H9 (cell line): Measurements from ENCODE around the gene RPL39L. TPM values are rescaled to one million over a fixed set of nuclear protein-coding genes. Genes with fewer than 3 reads are reported as not detected.

Source experiments
- DNase-seq: peaks from one replicate; pipeline ENCODE4 v3.0.0-alpha.2; 2017
- H2AFZ ChIP-seq: one replicate; pipeline ENCODE4 v1.6.1; 2013; ENCODE audit warnings: mild to moderate bottlenecking, low read length, control low read depth, moderate library complexity
- H2AK5ac ChIP-seq: 2 replicates; pipeline ENCODE4 v1.6.1; 2013; ENCODE audit warnings: low read length, control low read depth, mixed read lengths; ENCODE audit not compliant: insufficient read length
- H2BK120ac ChIP-seq: one replicate; pipeline ENCODE4 v1.6.1; 2013; ENCODE audit warnings: low read depth, mild to moderate bottlenecking, low read length, control low read depth, inconsistent platforms; ENCODE audit not compliant: poor library complexity, severe bottlenecking
- H2BK12ac ChIP-seq: 2 replicates; pipeline ENCODE4 v1.6.1; 2013; ENCODE audit warnings: low read length, control low read depth, mixed read lengths, low read depth; ENCODE audit not compliant: insufficient read length
- H2BK15ac ChIP-seq: 2 replicates; pipeline ENCODE4 v1.6.1; 2013; ENCODE audit warnings: low read depth, low read length, control low read depth
- H2BK20ac ChIP-seq: one replicate; pipeline ENCODE4 v1.6.1; 2013; ENCODE audit warnings: low read depth, mild to moderate bottlenecking, low read length, control low read depth, inconsistent platforms; ENCODE audit not compliant: poor library complexity, severe bottlenecking
- H2BK5ac ChIP-seq: 2 replicates; pipeline ENCODE4 v1.6.1; 2013; ENCODE audit warnings: low read length, control low read depth, mixed read lengths; ENCODE audit not compliant: insufficient read length
- H3K14ac ChIP-seq: 2 replicates; pipeline ENCODE4 v1.6.1; 2013; ENCODE audit warnings: low read length, control low read depth; ENCODE audit not compliant: insufficient read depth
- H3K18ac ChIP-seq: 2 replicates; pipeline ENCODE4 v1.6.1; 2013; ENCODE audit warnings: low read depth, mild to moderate bottlenecking, mixed read lengths, low read length, control low read depth; ENCODE audit not compliant: insufficient read length
- H3K23ac ChIP-seq: 2 replicates; pipeline ENCODE4 v1.6.1; 2013; ENCODE audit warnings: low read length, control low read depth, mixed read lengths, low read depth; ENCODE audit not compliant: insufficient read length
- H3K23me2 ChIP-seq: 2 replicates; pipeline ENCODE4 v1.6.1; 2013; ENCODE audit warnings: low read depth, mild to moderate bottlenecking, mixed read lengths, low read length, control low read depth; ENCODE audit not compliant: insufficient read length, poor library complexity, severe bottlenecking
- H3K27ac ChIP-seq: 2 replicates; pipeline ENCODE4 v1.5.1; 2013; ENCODE audit warnings: low read length, control low read depth, mixed read lengths, low read depth; ENCODE audit not compliant: insufficient read length
- H3K27me3 ChIP-seq: 2 replicates; pipeline ENCODE4 v1.6.1; 2013; ENCODE audit warnings: low read length, control low read depth, inconsistent platforms; ENCODE audit not compliant: insufficient read depth
- H3K4ac ChIP-seq: 2 replicates; pipeline ENCODE4 v1.6.1; 2013; ENCODE audit warnings: low read depth, mild to moderate bottlenecking, control low read depth, inconsistent platforms, low read length, moderate library complexity
- H3K4me1 ChIP-seq: 2 replicates; pipeline ENCODE4 v1.6.1; 2013; ENCODE audit warnings: low read length, control low read depth, inconsistent platforms; ENCODE audit not compliant: insufficient read depth
- H3K4me2 ChIP-seq: 2 replicates; pipeline ENCODE4 v1.6.1; 2013; ENCODE audit warnings: low read length, control low read depth, mixed read lengths; ENCODE audit not compliant: insufficient read length, insufficient read depth
- H3K56ac ChIP-seq: 2 replicates; pipeline ENCODE4 v1.6.1; 2013; ENCODE audit warnings: low read depth, mild to moderate bottlenecking, mixed read lengths, low read length, control low read depth; ENCODE audit not compliant: insufficient read length
- H3K79me1 ChIP-seq: 2 replicates; pipeline ENCODE4 v1.6.1; 2013; ENCODE audit warnings: low read depth, mild to moderate bottlenecking, moderate library complexity, low read length, control low read depth, inconsistent platforms; ENCODE audit not compliant: insufficient read depth, poor library complexity, severe bottlenecking
- H3K79me2 ChIP-seq: 2 replicates; pipeline ENCODE4 v1.6.1; 2013; ENCODE audit warnings: low read length, control low read depth, inconsistent platforms; ENCODE audit not compliant: insufficient read depth
- H3K9ac ChIP-seq: 2 replicates; pipeline ENCODE4 v1.6.1; 2013; ENCODE audit warnings: low read length, control low read depth, mixed read lengths; ENCODE audit not compliant: insufficient read length; ENCODE audit errors: extremely low read depth
- H3K9me3 ChIP-seq: one replicate; pipeline ENCODE4 v1.6.1; 2013; ENCODE audit warnings: low read depth, low read length, inconsistent platforms; ENCODE audit not compliant: control insufficient read depth
- H3T11ph ChIP-seq: one replicate; pipeline ENCODE4 v1.6.1; 2013; ENCODE audit warnings: mild to moderate bottlenecking, low read length, control low read depth, inconsistent platforms
- H4K20me1 ChIP-seq: one replicate; pipeline ENCODE4 v1.6.1; 2013; ENCODE audit not compliant: control insufficient read depth, insufficient read length, insufficient read depth
- H4K5ac ChIP-seq: 2 replicates; pipeline ENCODE4 v1.6.1; 2013; ENCODE audit warnings: low read depth, mild to moderate bottlenecking, mixed read lengths, low read length, control low read depth; ENCODE audit not compliant: insufficient read length
- H4K8ac ChIP-seq: replicated peaks from 2 replicates; pipeline ENCODE4 v1.6.1; 2013; ENCODE audit warnings: low read length, control low read depth, mixed read lengths, low read depth; ENCODE audit not compliant: insufficient read length
- H4K91ac ChIP-seq: 2 replicates; pipeline ENCODE4 v1.6.1; 2013; ENCODE audit warnings: low read depth, mild to moderate bottlenecking, moderate library complexity, mixed read lengths, low read length, control low read depth; ENCODE audit not compliant: insufficient read length
- H3K27ac Mint-ChIP-seq, 3 experiments: 2 replicates in 2 of 3; 3 replicates in 1 of 3; pipeline ENCODE4 v1.8.0; 2020 to 2021; ENCODE audit warnings: mixed read lengths in 3 of 3, mild to moderate bottlenecking in 1 of 3, moderate library complexity in 1 of 3
- H3K27me3 Mint-ChIP-seq: 2 replicates; pipeline ENCODE4 v1.8.0; 2021; ENCODE audit warnings: low read depth, mild to moderate bottlenecking, moderate library complexity, mixed read lengths
- H3K36me3 Mint-ChIP-seq, 3 experiments: 2 replicates in 2 of 3; 3 replicates in 1 of 3; pipeline ENCODE4 v1.8.0; 2020 to 2021; ENCODE audit warnings: low read depth in 3 of 3, mixed read lengths in 3 of 3; ENCODE audit not compliant: insufficient read depth in 1 of 3
- H3K4me1 Mint-ChIP-seq, 2 experiments: 2 replicates each; pipeline ENCODE4 v1.8.0; 2020; ENCODE audit warnings: mixed read lengths in 2 of 2
- H3K4me3 Mint-ChIP-seq, 2 experiments: 2 replicates in 1 of 2; 3 replicates in 1 of 2; pipeline ENCODE4 v1.8.0; 2020 to 2021; ENCODE audit warnings: mild to moderate bottlenecking in 2 of 2, mixed read lengths in 2 of 2, moderate library complexity in 1 of 2
- H3K9me3 Mint-ChIP-seq, 2 experiments: 2 replicates in 1 of 2; 3 replicates in 1 of 2; pipeline ENCODE4 v1.8.0; 2020; ENCODE audit warnings: mild to moderate bottlenecking in 2 of 2, mixed read lengths in 2 of 2, moderate library complexity in 1 of 2
- CTCF ChIP-seq: fragments of 200-600 bp; sonication (generic); conservative IDR thresholded peaks from 3 replicates; pipeline ENCODE4 v1.8.0; 2021; ENCODE audit warnings: antibody characterized with exemption, mild to moderate bottlenecking
- WGBS: extraction: QIAGEN DNeasy Blood & Tissue Kit; methylation state at CpG from one replicate; pipeline ENCODE4 v1.1.7; 2013; ENCODE audit warnings: missing lambda C conversion rate, low lambda C conversion rate, mixed read lengths; ENCODE audit not compliant: insufficient read length; ENCODE audit errors: extremely low coverage; 5-methylcytosine and 5-hydroxymethylcytosine counted together
- total RNA-seq: library from RNA; stranded (reverse); gene quantifications from 2 replicates; pipeline ENCODE4 v1.2.1, GENCODE V29; 2021

RPL39L gene
- total RNA-seq, 1 experiment from 2014 or later: 71.7 TPM

GRCh38 chr3:187103251-187103650, 36.0 kb downstream of the RPL39L start:
- Histone ChIP-seq H2AFZ (no peak overlapping the region), H3K9ac (no peak overlapping the region), H3K27ac (no peak overlapping the region), H2AK5ac (no peak overlapping the region), H2BK15ac (no peak overlapping the region), H3K27me3 (no peaks in the 10 kb centered on the region), H4K91ac (no peak overlapping the region), H3K4me2 (no peak overlapping the region), H3K79me1 (no peaks in the 10 kb centered on the region), H3K4me1 (peaks cover 7% of the 10 kb centered on the region; the same call in 1 of the 2 replicates), H3K14ac (no peak overlapping the region), H4K20me1 (peaks cover 3% of the 10 kb centered on the region), H2BK120ac (no peak overlapping the region), H3K23me2 (no peaks in the 10 kb centered on the region), H3K9me3 (no peaks in the 10 kb centered on the region), H2BK12ac (no peak overlapping the region), H3K79me2 (no peaks in the 10 kb centered on the region), H3T11ph (no peak overlapping the region), H4K5ac (no peak overlapping the region), H3K23ac (no peak overlapping the region), H2BK20ac (no peak overlapping the region), H3K18ac (no peak overlapping the region), H2BK5ac (no peak overlapping the region), H3K56ac (no peak overlapping the region), H4K8ac (no peak overlapping the region), H3K4ac (no peak overlapping the region)
- Mint-ChIP-seq H3K27me3 (no peaks in the 10 kb centered on the region), H3K36me3 (peaks cover 0 to 13% (median 2%) of the 10 kb centered on the region in 3 experiments; a peak in 2 of 7 replicates), H3K9me3 (peaks cover 11 to 14% of the 10 kb centered on the region in 2 experiments; a peak in 4 of 5 replicates), H3K4me3 (no peak overlapping the region), H3K27ac (no peak overlapping the region), H3K4me1 (peaks cover 8 to 12% of the 10 kb centered on the region in 2 experiments)
- WGBS: no CpG with 5 or more reads among the region's 5 CpGs
- no peak for TF ChIP-seq CTCF
- no peak for DNase-seq
